NCI-H2196 (cell line): ENCODE results near the gene AQP12A.
"Not testable (repeated sequence)": the region's sequence is repeated elsewhere in the genome, so short reads cannot be mapped to it uniquely, and the experiment has no call there.

Source experiments
- DNase-seq: peaks from one replicate; lab custom pipeline; 2025; ENCODE audit not compliant: unreplicated experiment; lab: John Stamatoyannopoulos, UW

The AQP12A gene

GRCh38 chr2:240687741-240688552, 3.7 kb upstream of the AQP12A start:
- DNase-seq: no peak

GRCh38 chr2:240688553-240688919, 3.1 kb upstream of the AQP12A start:
- no peak for DNase-seq

- no peak for DNase-seq
Observed at GRCh38 chr2:240689975-240690374, 1.7 kb upstream of the AQP12A start.

- not testable (repeated sequence) for DNase-seq
Observed at GRCh38 chr2:240690421-240691074, 1.1 kb upstream of the AQP12A start.

- not testable (repeated sequence) for DNase-seq
Observed at GRCh38 chr2:240691075-240691427, 615 bp upstream of the AQP12A start.

- DNase-seq: not testable (repeated sequence)
Observed at GRCh38 chr2:240692583-240693561, 1.2 kb downstream of the AQP12A start.

- not testable (repeated sequence) for DNase-seq
Observed at GRCh38 chr2:240694304-240694703, 2.6 kb downstream of the AQP12A start.

GRCh38 chr2:240695593-240695992, 3.9 kb downstream of the AQP12A start:
- not testable (repeated sequence) for DNase-seq

GRCh38 chr2:240696469-240696868, 4.8 kb downstream of the AQP12A start:
- not testable (repeated sequence) for DNase-seq

- DNase-seq: not testable (repeated sequence)
Observed at GRCh38 chr2:240698852-240699561, 7.3 kb downstream of the AQP12A start.

GRCh38 chr2:240699835-240700234, 8.2 kb downstream of the AQP12A start:
- DNase-seq: not testable (repeated sequence)

GRCh38 chr2:240700616-240701015, 8.9 kb downstream of the AQP12A start:
- DNase-seq: not testable (repeated sequence)

- no peak for DNase-seq
Observed at GRCh38 chr2:240701091-240701735, 9.5 kb downstream of the AQP12A start.

GRCh38 chr2:240701736-240702639, 10.3 kb downstream of the AQP12A start:
- no peak for DNase-seq

GRCh38 chr2:240702640-240703011, 11.0 kb downstream of the AQP12A start:
- no peak for DNase-seq

GRCh38 chr2:240703417-240704341, 12.0 kb downstream of the AQP12A start:
- DNase-seq: no peak

GRCh38 chr2:240704651-240705050, 13.0 kb downstream of the AQP12A start:
- no peak for DNase-seq

- no peak for DNase-seq
Observed at GRCh38 chr2:240705204-240705791, 13.6 kb downstream of the AQP12A start.
